K562 (cell line): Measurements from ENCODE around the gene ATP1A2. TPM values are rescaled to one million over a fixed set of nuclear protein-coding genes. Genes with fewer than 3 reads are reported as not detected.

Source experiments
- ATAC-seq: fragments of 200-7000 bp; cut with Tn5 transposase; 3 replicates; pipeline ENCODE4 v1.9.1; 2020; ENCODE audit warnings: moderate library complexity
- BruUV-seq: library from RNA; stranded (reverse); fragments of 400-500 nt; replicated peaks from 2 replicates; lab custom pipeline; 2021; lab: Mats Ljungman, UMichigan
- CTCF ChIA-PET: fragments of 300-600 bp; formaldehyde crosslinking; extraction: SDS; loops from one replicate; lab custom pipeline; 2021; ENCODE audit warnings: low intra/inter-chr PET ratio; lab: Yijun Ruan, JAX
- POLR2A ChIA-PET: fragments of 300-600, 350-650 bp; sonication (Branson Sonifier 250); formaldehyde crosslinking; extraction: SDS; loops from one replicate; lab custom pipeline; 2021; ENCODE audit warnings: antibody characterized with exemption, inconsistent platforms; lab: Yijun Ruan, JAX
- DNase-seq, 4 experiments: peaks; one replicate each; pipeline versions ENCODE4 v3.0.0 to v3.0.0-alpha.2; 2011 to 2018; ENCODE audit warnings: low spot score in 3 of 4, mixed read lengths in 3 of 4; ENCODE audit errors: extremely low read depth in 1 of 4
- FAIRE-seq: peaks from 2 replicates; lab custom pipeline; 2011; peaks lifted over from hg19 to GRCh38; lab: Jason Lieb, UNC
- H2AFZ ChIP-seq: 2 replicates; pipeline ENCODE4 v1.6.0; 2011; ENCODE audit warnings: low read depth, low read length, control low read depth, inconsistent platforms
- H3K27ac ChIP-seq: fragments of 200-600 bp; 3 replicates; pipeline ENCODE4 v1.8.0; 2011; ENCODE audit warnings: low read depth, mild to moderate bottlenecking, control low read depth, inconsistent platforms, low read length, moderate library complexity, mixed read lengths; ENCODE audit errors: extremely low read depth
- H3K27me3 ChIP-seq, 2 experiments: fragments of 300-600 bp in 1 of 2; 2 replicates in 1 of 2; 3 replicates in 1 of 2; pipeline versions ENCODE4 v1.6.0 to v1.8.0; 2011; ENCODE audit warnings: inconsistent platforms in 2 of 2, low read length in 2 of 2, mild to moderate bottlenecking in 1 of 2, mixed read lengths in 1 of 2, moderate library complexity in 1 of 2; ENCODE audit not compliant: control insufficient read depth in 2 of 2, insufficient read depth in 2 of 2
- H3K36me3 ChIP-seq: fragments of 300-600 bp; 3 replicates; pipeline ENCODE4 v1.8.0; 2011; ENCODE audit warnings: mild to moderate bottlenecking, low read length, inconsistent platforms; ENCODE audit not compliant: control insufficient read depth, insufficient read depth
- H3K4me1 ChIP-seq, 2 experiments: fragments of 200-600 bp in 1 of 2; replicated peaks in 1 of 2; 2 replicates in 1 of 2; 3 replicates in 1 of 2; pipeline versions ENCODE4 v1.5.1 to v1.8.0; 2011; ENCODE audit warnings: inconsistent platforms in 2 of 2, low read length in 2 of 2, mild to moderate bottlenecking in 1 of 2, mixed read lengths in 1 of 2, moderate library complexity in 1 of 2; ENCODE audit not compliant: control insufficient read depth in 2 of 2, insufficient read depth in 2 of 2
- H3K4me2 ChIP-seq: 2 replicates; pipeline ENCODE4 v1.6.1; 2011; ENCODE audit warnings: low read length, control low read depth, inconsistent platforms, mixed read lengths; ENCODE audit not compliant: insufficient read depth
- H3K4me3 ChIP-seq: fragments of 200-600 bp; sonication (generic), shearing (Covaris generic); 2 replicates; pipeline ENCODE4 v1.5.1; 2016; ENCODE audit warnings: control low read depth, inconsistent platforms
- H3K79me2 ChIP-seq: fragments of 200-600 bp; 3 replicates; pipeline ENCODE4 v1.8.0; 2011; ENCODE audit warnings: low read length, inconsistent platforms; ENCODE audit not compliant: control insufficient read depth, insufficient read depth
- H3K9ac ChIP-seq, 2 experiments: 2 replicates each; pipeline versions ENCODE4 v1.6.0 to v1.6.1; 2011; ENCODE audit warnings: low read depth in 2 of 2, low read length in 2 of 2, control low read depth in 1 of 2, inconsistent platforms in 1 of 2, mild to moderate bottlenecking in 1 of 2, mixed read lengths in 1 of 2; ENCODE audit not compliant: insufficient read depth in 1 of 2
- H3K9me1 ChIP-seq: one replicate; pipeline ENCODE4 v1.6.0; 2011; ENCODE audit warnings: inconsistent platforms, mild to moderate bottlenecking, low read length, moderate library complexity; ENCODE audit not compliant: control insufficient read depth, insufficient read depth
- H3K9me3 ChIP-seq: replicated peaks from 2 replicates; pipeline ENCODE4 v1.5.1; 2011; ENCODE audit warnings: low read depth, low read length, inconsistent platforms; ENCODE audit not compliant: control insufficient read depth, insufficient read depth
- H4K20me1 ChIP-seq: replicated peaks from 2 replicates; pipeline ENCODE4 v1.6.1; 2011; ENCODE audit warnings: low read length, inconsistent platforms, mixed read lengths; ENCODE audit not compliant: control insufficient read depth, insufficient read depth
- ATF3 ChIP-seq, 2 experiments: fragments of 450-650 bp in 1 of 2; sonication (generic) in 1 of 2; formaldehyde crosslinking in 1 of 2; IDR thresholded peaks in 1 of 2; conservative IDR thresholded peaks in 1 of 2; 2 replicates each; pipeline versions ENCODE4 v1.6.1 to v1.8.1; 2016 to 2023; ENCODE audit warnings: mild to moderate bottlenecking in 2 of 2, moderate library complexity in 2 of 2, inconsistent platforms in 1 of 2, missing genetic modification reagents in 1 of 2
- BDP1 ChIP-seq: IDR thresholded peaks from 3 replicates; pipeline ENCODE4 v1.6.1; 2011; ENCODE audit not compliant: insufficient read length, insufficient read depth
- CTCF ChIP-seq, 3 experiments: IDR thresholded peaks in 2 of 3; conservative IDR thresholded peaks in 1 of 3; 2 replicates each; pipeline ENCODE4 v1.5.1; 2011 to 2012; ENCODE audit warnings: low read length in 3 of 3, mild to moderate bottlenecking in 3 of 3, control low read depth in 2 of 3, improper control_type of control experiment in 1 of 3, inconsistent platforms in 1 of 3, low read depth in 1 of 3, mixed read lengths in 1 of 3, moderate library complexity in 1 of 3; ENCODE audit not compliant: insufficient read depth in 2 of 3
- CTCFL ChIP-seq: IDR thresholded peaks from 2 replicates; pipeline ENCODE4 v1.6.1; 2011; ENCODE audit warnings: borderline replicate concordance, low read depth, mild to moderate bottlenecking, moderate library complexity, low read length; ENCODE audit not compliant: insufficient read depth, poor library complexity, severe bottlenecking
- LARP7 ChIP-seq: fragments of 450-650 bp; IDR thresholded peaks from 2 replicates; pipeline ENCODE4 v1.6.1; 2016
- MBD1 ChIP-seq: fragments of 250-450 bp; sonication (Bioruptor Pico); IDR thresholded peaks from 2 replicates; pipeline ENCODE4 v1.8.0; 2022; ENCODE audit warnings: inconsistent platforms
- RBM15 ChIP-seq: fragments of 200-400 bp; formaldehyde crosslinking; IDR thresholded peaks from 2 replicates; pipeline ENCODE4 v1.6.1; 2018; ENCODE audit warnings: mild to moderate bottlenecking, low read length, moderate library complexity; ENCODE audit not compliant: insufficient read depth
- TRIM24 ChIP-seq, 2 experiments: fragments of 450-650 bp; IDR thresholded peaks; 2 replicates each; pipeline ENCODE4 v1.6.1; 2016
- ZNF696 ChIP-seq: fragments of 250-450 bp; sonication (Bioruptor Pico); conservative IDR thresholded peaks from 2 replicates; pipeline ENCODE4 v1.4.0; 2020; ENCODE audit warnings: mild to moderate bottlenecking, moderate library complexity
- WGBS: fragments of 100-300 bp; shearing (Covaris generic); methylation state at CpG from one replicate; pipeline ENCODE4 v1.1.6; 2016; ENCODE audit warnings: low coverage, mixed read lengths; ENCODE audit not compliant: insufficient coverage; ENCODE audit errors: missing lambda C conversion rate; 5-methylcytosine and 5-hydroxymethylcytosine counted together
- in situ Hi-C: fragments of 300-500 bp; cut with MboI; formaldehyde crosslinking; loops from 4 replicates; pipeline ENCODE4 v1.15.0; 2018; ENCODE audit warnings: inconsistent platforms, mixed read lengths
- intact Hi-C: fragments of 100-400 bp; cut with micrococcal nuclease; formaldehyde crosslinking; loops from 2 replicates; pipeline ENCODE4 v1.14.2; 2022
- polyA plus RNA-seq, 8 experiments: library from polyadenylated mRNA; depleted of rRNA in 4 of 8; stranded (reverse) in 5 of 8; unstranded in 3 of 8; fragments of >200 nt; fragmentation: Nextera tagmentation in 2 of 8; fragmentation: Illumina TruSeq in 1 of 8; extraction: Ambion mirVana in 2 of 8; extraction: Trizol in 1 of 8; gene quantifications; 2 replicates each; pipeline versions ENCODE4 v1.2.1 to v1.2.3, GENCODE V29; 2011 to 2014; ENCODE audit warnings: inconsistent platforms in 1 of 8, missing spikeins in 1 of 8
- total RNA-seq, 7 experiments: library from RNA; depleted of rRNA in 6 of 7; stranded (reverse); fragments of >200 nt in 6 of 7; fragmentation: Illumina TruSeq in 2 of 7; extraction: Trizol in 2 of 7; gene quantifications; 2 replicates each; pipeline versions ENCODE4 v1.2.1 to v1.2.3, GENCODE V29; 2011 to 2021; ENCODE audit warnings: low replicate concordance in 1 of 7

The ATP1A2 gene
- total and polyA plus RNA-seq, 9 of the 15 experiments (the other 6 are each of a cell fraction or from before 2014, with no cell fraction given) = 0.04 to 0.11 (median 0.09) TPM; not detected in 6

GRCh38 chr1:160124705-160125478, 9.3 kb downstream of the ATP1A2 start:
- FAIRE-seq = no peak
- CTCF ChIA-PET = interaction anchor here (0.6 kb wide), 1 partner anchor 88 kb away, joined by 3 read pairs; no protein-coding TSS in a partner anchor
- TF ChIP-seq LARP7 (no peak), CTCF (IDR thresholded peaks at IDR 0.05 in 2 of 3, conservative IDR thresholded peaks at IDR 0.05 in 1 of 3; ENCODE audit: insufficient read depth in 2 of 3, low read depth in 1 of 3, low read length in 3 of 3) (peak in 2 of 3 experiments; percentile 11 to 13; a peak in 2 of 6 replicates), BDP1 (no peak), ATF3 (IDR thresholded peaks at IDR 0.05) (peak; percentile 27; the same call in 1 of the 2 replicates), ATF3 (CRISPR knock-in tag; conservative IDR thresholded peaks at IDR 0.05) (no peak), ZNF696 (CRISPR knock-in tag) (no peak), TRIM24 (IDR thresholded peaks at IDR 0.05) (peak; percentile 10 to 16; a peak in 2 of 4 replicates), MBD1 (CRISPR knock-in tag) (no peak), RBM15 (no peak), CTCFL (peak; percentile 74)

More at GRCh38 chr1:160124705-160125478, 9.3 kb downstream of the ATP1A2 start:
- no peak overlapping the region for H3K9ac ChIP-seq
- H3K27ac ChIP-seq = no peak overlapping the region
- no peaks in the 10 kb centered on the region for H4K20me1 ChIP-seq
- intact Hi-C loops (no loop called here), in situ Hi-C loops (no loop called here)
- BruUV-seq = no TSS peak
- H2AFZ ChIP-seq = no peak overlapping the region
- peak; percentile 64 for ATAC-seq
- no peak overlapping the region for H3K4me2 ChIP-seq
- POLR2A ChIA-PET = interaction anchor here (0.6 to 0.8 kb wide), 2 partner anchors 9 to 14 kb away, joined by 3 to 5 read pairs; partner anchors contain the start of gene ATP1A2
- no peak for DNase-seq
- no peaks in the 10 kb centered on the region for H3K79me2 ChIP-seq
- no peak overlapping the region for H3K4me3 ChIP-seq
- H3K4me1 ChIP-seq = no peaks in the 10 kb centered on the region; a peak in 1 of 5 replicates
- WGBS = 0% methylated on average over 8 of the region's 8 CpGs
- no peaks in the 10 kb centered on the region for H3K9me3 ChIP-seq
- H3K36me3 ChIP-seq = no peaks in the 10 kb centered on the region
- H3K27me3 ChIP-seq = peaks cover 24 to 64% of the 10 kb centered on the region in 2 experiments; a peak in 4 of 5 replicates
- no peaks in the 10 kb centered on the region for H3K9me1 ChIP-seq
